ENCODE data around the gene GAREM2.

The GAREM2 gene

DNA sequence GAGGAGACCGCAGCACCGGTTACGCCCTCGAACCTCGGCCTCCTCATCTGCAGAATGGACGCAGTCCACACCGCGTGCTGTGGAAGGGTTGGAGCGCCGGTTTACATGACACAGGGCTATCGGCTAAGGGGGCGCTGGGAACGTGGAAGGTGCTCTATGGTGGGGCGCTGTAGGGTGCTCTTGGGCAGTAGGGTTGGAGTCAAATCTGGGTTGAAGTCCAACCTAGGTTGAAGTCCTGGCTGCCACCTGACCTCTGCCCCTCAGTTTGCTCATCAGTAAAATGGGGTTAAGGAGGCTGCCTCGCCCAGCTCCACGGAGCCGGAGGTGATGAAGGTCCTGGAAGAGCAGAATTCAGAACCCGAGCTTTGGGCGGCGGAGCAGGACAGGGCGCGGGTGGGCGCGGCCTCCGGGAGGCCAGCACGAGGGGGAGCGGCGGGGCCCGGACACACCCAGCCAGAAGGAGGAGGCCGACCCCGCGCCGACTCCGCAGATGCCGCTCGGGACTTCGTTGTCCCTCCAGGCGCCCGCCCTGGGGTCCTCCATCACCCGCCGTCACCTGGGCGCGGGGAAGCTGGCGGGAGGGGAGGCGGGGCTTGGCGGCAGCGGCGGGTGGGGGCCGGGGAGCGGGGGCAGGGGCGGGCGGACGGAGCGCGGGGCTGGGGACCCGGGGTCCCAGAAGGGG is 558 bp upstream of the GAREM2 start:
- TF ChIP-seq, protein P1, sequence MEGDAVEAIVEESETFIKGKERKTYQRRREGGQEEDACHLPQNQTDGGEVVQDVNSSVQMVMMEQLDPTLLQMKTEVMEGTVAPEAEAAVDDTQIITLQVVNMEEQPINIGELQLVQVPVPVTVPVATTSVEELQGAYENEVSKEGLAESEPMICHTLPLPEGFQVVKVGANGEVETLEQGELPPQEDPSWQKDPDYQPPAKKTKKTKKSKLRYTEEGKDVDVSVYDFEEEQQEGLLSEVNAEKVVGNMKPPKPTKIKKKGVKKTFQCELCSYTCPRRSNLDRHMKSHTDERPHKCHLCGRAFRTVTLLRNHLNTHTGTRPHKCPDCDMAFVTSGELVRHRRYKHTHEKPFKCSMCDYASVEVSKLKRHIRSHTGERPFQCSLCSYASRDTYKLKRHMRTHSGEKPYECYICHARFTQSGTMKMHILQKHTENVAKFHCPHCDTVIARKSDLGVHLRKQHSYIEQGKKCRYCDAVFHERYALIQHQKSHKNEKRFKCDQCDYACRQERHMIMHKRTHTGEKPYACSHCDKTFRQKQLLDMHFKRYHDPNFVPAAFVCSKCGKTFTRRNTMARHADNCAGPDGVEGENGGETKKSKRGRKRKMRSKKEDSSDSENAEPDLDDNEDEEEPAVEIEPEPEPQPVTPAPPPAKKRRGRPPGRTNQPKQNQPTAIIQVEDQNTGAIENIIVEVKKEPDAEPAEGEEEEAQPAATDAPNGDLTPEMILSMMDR (IDR thresholded peaks at IDR 0.05; ENCODE audit: low read depth, low read length): no peak
- TF ChIP-seq MAX (IDR thresholded peaks at IDR 0.05; ENCODE audit: low read depth, low read length) (no peak), POLR2A (IDR thresholded peaks at IDR 0.05; ENCODE audit: extremely low read depth, insufficient read length) (no peak), MYC (IDR thresholded peaks at IDR 0.05; ENCODE audit: low read depth, low read length) (no peak)
- no peak overlapping the region for H3K4me3 ChIP-seq (ENCODE audit: low read depth, low read length)
- DNase-seq (ENCODE audit: low read depth): no peak

GRCh38 chr2:26173776-26174482 is 1.0 kb downstream of the GAREM2 start:
- no peak for DNase-seq (ENCODE audit: low read depth)
- no peak overlapping the region for H3K4me3 ChIP-seq (ENCODE audit: low read depth, low read length)
- TF ChIP-seq, protein P1 (IDR thresholded peaks at IDR 0.05; ENCODE audit: low read depth, low read length): no peak
- TF ChIP-seq MYC (IDR thresholded peaks at IDR 0.05; ENCODE audit: low read depth, low read length) (no peak), POLR2A (IDR thresholded peaks at IDR 0.05; ENCODE audit: extremely low read depth, insufficient read length) (no peak), MAX (IDR thresholded peaks at IDR 0.05; ENCODE audit: low read depth, low read length) (no peak)

DNA sequence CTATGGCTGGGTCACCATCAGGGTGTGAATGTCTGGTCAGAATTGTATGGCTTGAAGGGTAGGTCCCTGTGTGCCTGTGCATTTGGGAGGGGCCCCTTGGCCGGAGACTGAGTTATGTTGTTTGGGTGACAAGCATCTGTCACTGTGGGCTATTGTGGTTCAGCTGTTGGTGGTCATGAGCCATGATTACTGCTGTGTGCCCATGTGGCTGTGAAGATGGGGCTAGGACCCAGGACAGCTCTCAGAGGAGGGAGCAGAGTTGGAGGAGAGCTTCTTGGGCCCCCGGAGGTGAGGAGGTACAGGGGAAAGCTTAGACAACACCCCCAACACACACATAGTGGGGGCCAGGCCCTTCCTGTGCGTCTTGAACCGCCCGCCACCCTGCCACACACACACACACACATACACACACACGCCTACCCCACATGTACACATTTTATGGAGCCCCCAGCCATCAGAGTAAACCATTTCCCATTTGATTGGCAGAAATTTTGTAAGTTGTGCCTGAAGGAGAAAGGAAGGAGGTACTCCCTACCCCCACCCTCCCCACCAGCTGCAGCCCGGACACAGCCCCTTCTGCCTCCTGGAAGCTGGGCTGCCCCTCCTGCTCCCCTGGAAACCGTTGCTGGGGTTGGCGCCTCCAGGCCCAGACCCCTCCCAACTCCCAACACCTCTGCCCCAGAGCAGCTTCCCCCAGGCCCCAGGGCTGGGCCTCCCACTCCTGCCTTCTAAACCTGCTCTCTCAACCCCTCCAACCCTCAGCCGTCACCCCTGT is 2.0 kb downstream of the GAREM2 start:
- no peak for TF ChIP-seq POLR2A (IDR thresholded peaks at IDR 0.05; ENCODE audit: extremely low read depth, insufficient read length)
- TF ChIP-seq, protein P1 (IDR thresholded peaks at IDR 0.05; ENCODE audit: low read depth, low read length): no peak
- no peak for TF ChIP-seq MYC (IDR thresholded peaks at IDR 0.05; ENCODE audit: low read depth, low read length)
- TF ChIP-seq MAX (IDR thresholded peaks at IDR 0.05; ENCODE audit: low read depth, low read length): no peak
- H3K4me3 ChIP-seq (ENCODE audit: low read depth, low read length): no peak overlapping the region

GRCh38 chr2:26175466-26176278 is 2.8 kb downstream of the GAREM2 start:
- no peak for TF ChIP-seq MAX (IDR thresholded peaks at IDR 0.05; ENCODE audit: low read depth, low read length)
- TF ChIP-seq, protein P1 (IDR thresholded peaks at IDR 0.05; ENCODE audit: low read depth, low read length): no peak
- no peak for TF ChIP-seq POLR2A (IDR thresholded peaks at IDR 0.05; ENCODE audit: extremely low read depth, insufficient read length)
- TF ChIP-seq MYC (IDR thresholded peaks at IDR 0.05; ENCODE audit: low read depth, low read length): no peak
- no peak for DNase-seq (ENCODE audit: low read depth)
- no peak overlapping the region for H3K4me3 ChIP-seq (ENCODE audit: low read depth, low read length)

More for the DNA sequence above, 2.0 kb downstream of the GAREM2 start:
- DNase-seq (ENCODE audit: low read depth): no peak

- no peak overlapping the region for H3K4me3 ChIP-seq (ENCODE audit: low read depth, low read length)
- TF ChIP-seq MYC (IDR thresholded peaks at IDR 0.05; ENCODE audit: low read depth, low read length): no peak
- TF ChIP-seq MAX (IDR thresholded peaks at IDR 0.05; ENCODE audit: low read depth, low read length): no peak
- no peak for TF ChIP-seq POLR2A (IDR thresholded peaks at IDR 0.05; ENCODE audit: extremely low read depth, insufficient read length)
- TF ChIP-seq, protein P1 (IDR thresholded peaks at IDR 0.05; ENCODE audit: low read depth, low read length): no peak
- DNase-seq (ENCODE audit: low read depth): no peak
Measured at GRCh38 chr2:26176279-26176615, 3.4 kb downstream of the GAREM2 start.

Measured in NB4 (cell line).